Astrocyte of the spinal cord (primary cell): ENCODE results near the gene GALNT17.

Experiments used
- DNase-seq: peaks from one replicate; pipeline ENCODE4 v3.0.0; 2011; ENCODE audit warnings: low read depth, low spot score
- H3K4me3 ChIP-seq: 2 replicates; pipeline ENCODE4 v1.5.1; 2011; ENCODE audit warnings: low read depth, mild to moderate bottlenecking, low read length, moderate library complexity
- in situ Hi-C: cut with HindIII; loops from 2 replicates; pipeline ENCODE4 v1.10.0; 2017; ENCODE audit warnings: low sequenced_read_pairs
- TF ChIP-seq, protein P1 (sequence below): IDR thresholded peaks from 2 replicates; pipeline ENCODE4 v1.5.1; 2012; ENCODE audit warnings: low read depth, mild to moderate bottlenecking, low read length, inconsistent platforms

The GALNT17 gene

GRCh38 chr7:71283802-71284201 lies 151.9 kb downstream of the GALNT17 start:
- DNase-seq = no peak
- TF ChIP-seq, protein P1, sequence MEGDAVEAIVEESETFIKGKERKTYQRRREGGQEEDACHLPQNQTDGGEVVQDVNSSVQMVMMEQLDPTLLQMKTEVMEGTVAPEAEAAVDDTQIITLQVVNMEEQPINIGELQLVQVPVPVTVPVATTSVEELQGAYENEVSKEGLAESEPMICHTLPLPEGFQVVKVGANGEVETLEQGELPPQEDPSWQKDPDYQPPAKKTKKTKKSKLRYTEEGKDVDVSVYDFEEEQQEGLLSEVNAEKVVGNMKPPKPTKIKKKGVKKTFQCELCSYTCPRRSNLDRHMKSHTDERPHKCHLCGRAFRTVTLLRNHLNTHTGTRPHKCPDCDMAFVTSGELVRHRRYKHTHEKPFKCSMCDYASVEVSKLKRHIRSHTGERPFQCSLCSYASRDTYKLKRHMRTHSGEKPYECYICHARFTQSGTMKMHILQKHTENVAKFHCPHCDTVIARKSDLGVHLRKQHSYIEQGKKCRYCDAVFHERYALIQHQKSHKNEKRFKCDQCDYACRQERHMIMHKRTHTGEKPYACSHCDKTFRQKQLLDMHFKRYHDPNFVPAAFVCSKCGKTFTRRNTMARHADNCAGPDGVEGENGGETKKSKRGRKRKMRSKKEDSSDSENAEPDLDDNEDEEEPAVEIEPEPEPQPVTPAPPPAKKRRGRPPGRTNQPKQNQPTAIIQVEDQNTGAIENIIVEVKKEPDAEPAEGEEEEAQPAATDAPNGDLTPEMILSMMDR = no peak
- no peak overlapping the region for H3K4me3 ChIP-seq
- in situ Hi-C loops = no loop called here

DNA sequence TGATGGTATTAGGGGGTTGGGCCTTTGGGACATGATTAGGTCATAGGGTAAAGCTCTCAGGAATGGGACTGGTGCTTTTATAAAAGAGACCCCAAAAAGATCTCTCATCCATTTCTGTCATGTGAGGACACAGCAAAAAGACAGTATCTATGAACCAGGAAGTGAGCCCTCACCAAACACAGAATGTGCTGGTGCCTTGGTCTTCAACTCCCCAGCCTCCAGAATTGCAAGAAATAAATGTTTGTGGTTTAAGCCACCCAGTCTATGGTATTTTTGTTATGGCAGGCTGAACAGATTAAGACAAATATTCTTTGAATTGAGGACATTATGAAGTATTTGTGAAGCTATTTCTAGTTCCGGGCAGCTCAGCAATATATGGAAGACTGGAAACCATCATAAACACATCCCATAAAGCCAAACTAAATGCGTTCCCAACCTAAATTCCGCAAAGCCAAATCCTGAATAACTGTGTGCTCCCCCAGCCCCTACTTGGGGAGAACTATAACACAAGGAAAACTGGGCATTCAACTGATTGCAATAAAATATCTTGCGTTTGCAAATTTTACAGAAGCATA lies 153.7 kb downstream of the GALNT17 start:
- no peak overlapping the region for H3K4me3 ChIP-seq
- in situ Hi-C loops = no loop called here
- TF ChIP-seq, protein P1 = no peak
- DNase-seq = no peak

- DNase-seq = no peak
- in situ Hi-C loops = no loop called here
- TF ChIP-seq, protein P1 = no peak
- no peak overlapping the region for H3K4me3 ChIP-seq
Observed at GRCh38 chr7:71286336-71286735, 154.4 kb downstream of the GALNT17 start.

DNA sequence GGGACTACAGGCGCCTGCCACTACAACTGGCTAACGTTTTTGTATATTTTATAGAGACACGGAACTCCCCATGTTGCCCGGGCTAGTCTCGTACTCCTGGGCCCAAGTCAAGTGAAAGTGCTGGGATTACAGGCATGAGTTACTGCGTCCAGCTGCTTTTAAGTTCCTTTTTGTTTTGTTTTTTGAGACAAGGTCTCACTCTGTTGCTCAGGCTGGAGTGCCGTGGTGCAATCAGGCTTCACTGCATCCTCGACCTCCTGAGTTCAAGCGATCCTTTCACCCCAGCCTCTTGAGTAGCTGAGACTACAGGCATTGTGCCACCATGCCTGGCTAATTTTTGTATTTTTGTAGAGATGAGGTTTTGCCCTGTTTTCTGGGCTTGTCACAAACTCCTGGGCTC lies 155.0 kb downstream of the GALNT17 start:
- no peak overlapping the region for H3K4me3 ChIP-seq
- in situ Hi-C loops = no loop called here
- no peak for DNase-seq
- TF ChIP-seq, protein P1 = no peak

DNA sequence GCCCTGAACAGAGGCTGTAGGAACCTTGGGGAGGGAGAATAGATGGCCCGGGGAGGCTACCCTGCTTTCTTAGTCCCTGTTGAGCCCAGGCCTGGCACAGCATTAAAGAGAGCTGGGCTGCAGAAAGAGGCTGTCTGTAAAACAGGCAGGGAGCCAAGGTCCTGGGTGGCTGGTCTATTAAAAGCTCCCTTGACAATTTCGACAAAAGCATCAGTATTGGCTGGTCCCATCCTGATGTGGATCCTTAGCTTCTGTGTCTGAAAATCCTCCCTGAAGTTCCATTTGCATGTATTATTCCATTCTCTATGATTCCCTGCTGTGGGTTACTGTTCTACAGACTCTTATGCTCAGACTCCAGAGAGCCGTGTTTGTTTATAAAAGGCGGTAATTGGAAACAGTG lies 158.5 kb downstream of the GALNT17 start:
- H3K4me3 ChIP-seq = no peak overlapping the region
- DNase-seq = no peak
- TF ChIP-seq, protein P1 = no peak
- in situ Hi-C loops = no loop called here

DNA sequence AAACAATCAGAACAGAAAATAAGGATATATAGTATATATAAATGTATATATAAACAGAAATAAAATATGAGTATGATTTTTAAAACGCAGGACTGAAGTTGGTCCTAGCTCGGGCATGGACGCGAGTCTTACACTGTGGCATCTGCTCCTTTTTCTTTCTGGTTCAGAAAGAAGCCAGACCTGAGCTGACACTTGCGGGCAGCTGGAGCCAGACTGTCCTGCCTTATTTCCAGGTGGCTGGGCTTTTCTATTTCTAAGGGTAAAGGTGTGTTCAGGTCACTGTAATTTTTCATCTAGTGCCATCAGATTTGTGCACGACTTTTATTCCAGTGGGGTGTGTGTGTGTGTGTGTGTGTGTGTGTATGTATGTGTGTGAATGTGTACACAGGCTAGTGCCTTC lies 166.4 kb downstream of the GALNT17 start:
- no peak for DNase-seq
- H3K4me3 ChIP-seq = no peak overlapping the region
- in situ Hi-C loops = no loop called here
- TF ChIP-seq, protein P1 = no peak

DNA sequence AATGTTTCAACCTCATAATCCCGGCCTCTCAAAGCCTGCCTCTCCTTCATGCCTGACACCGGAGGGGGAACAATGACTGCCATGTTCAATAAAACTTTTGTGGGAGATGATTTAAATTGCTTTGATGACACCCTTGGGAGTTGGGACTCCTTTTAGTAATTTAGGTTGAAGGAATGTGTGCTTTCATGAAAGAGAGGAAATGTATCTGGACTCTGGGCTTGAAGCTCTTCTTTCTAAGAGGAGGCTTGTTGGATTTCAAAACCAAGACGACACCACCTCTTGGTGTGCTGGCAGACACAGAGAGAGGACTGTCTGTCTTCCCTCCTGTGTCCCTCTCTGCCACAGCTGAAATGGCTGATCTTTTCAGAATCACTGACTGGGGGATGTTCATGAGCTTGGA lies 168.1 kb downstream of the GALNT17 start:
- H3K4me3 ChIP-seq = no peak overlapping the region
- in situ Hi-C loops = no loop called here
- TF ChIP-seq, protein P1 = no peak
- no peak for DNase-seq
